MM.1S (cell line): ENCODE data around the gene MSH5.

Experiments
- DNase-seq: peaks from one replicate; pipeline ENCODE4 v3.0.0-alpha.2; 2015
- H2AFZ ChIP-seq: fragments of 300-600 bp; sonication (generic); 2 replicates; pipeline ENCODE4 v1.6.0; 2016; ENCODE audit warnings: antibody characterized with exemption, low read length
- H3F3A ChIP-seq: fragments of 300-600 bp; sonication (generic); 2 replicates; pipeline ENCODE4 v1.6.1; 2016; ENCODE audit warnings: mild to moderate bottlenecking, antibody characterized with exemption, low read length, moderate library complexity, mixed read lengths; ENCODE audit not compliant: insufficient read depth
- H3K27ac ChIP-seq: fragments of 300-600 bp; sonication (generic); 2 replicates; pipeline ENCODE4 v1.5.1; 2016; ENCODE audit warnings: mild to moderate bottlenecking, low read length
- H3K27me3 ChIP-seq: fragments of 300-600 bp; sonication (generic); replicated peaks from 2 replicates; pipeline ENCODE4 v1.6.0; 2016; ENCODE audit warnings: low read length; ENCODE audit not compliant: insufficient read depth
- H3K36me3 ChIP-seq: fragments of 300-600 bp; sonication (generic); replicated peaks from 2 replicates; pipeline ENCODE4 v1.6.1; 2016; ENCODE audit warnings: mild to moderate bottlenecking, low read length, mixed read lengths; ENCODE audit not compliant: insufficient read depth
- H3K4me1 ChIP-seq: fragments of 300-600 bp; sonication (generic); 2 replicates; pipeline ENCODE4 v1.6.1; 2016; ENCODE audit warnings: low read length, mixed read lengths
- H3K4me2 ChIP-seq: fragments of 300-600 bp; sonication (generic); 2 replicates; pipeline ENCODE4 v1.6.0; 2016; ENCODE audit warnings: low read depth, low read length
- H3K4me3 ChIP-seq: fragments of 300-600 bp; sonication (generic); 2 replicates; pipeline ENCODE4 v1.5.1; 2016; ENCODE audit warnings: low read length, mixed read lengths
- H3K79me2 ChIP-seq: fragments of 300-600 bp; sonication (generic); 2 replicates; pipeline ENCODE4 v1.6.1; 2016; ENCODE audit warnings: mixed run types, low read length, mixed read lengths
- H3K9ac ChIP-seq: fragments of 300-600 bp; sonication (generic); 2 replicates; pipeline ENCODE4 v1.6.1; 2016; ENCODE audit warnings: low read length, mixed read lengths
- H3K9me2 ChIP-seq: fragments of 300-600 bp; sonication (generic); replicated peaks from 2 replicates; pipeline ENCODE4 v1.6.1; 2016; ENCODE audit warnings: mild to moderate bottlenecking, low read length, mixed read lengths; ENCODE audit not compliant: insufficient read depth
- H3K9me3 ChIP-seq: fragments of 300-600 bp; sonication (generic); replicated peaks from 2 replicates; pipeline ENCODE4 v1.6.1; 2016; ENCODE audit warnings: mild to moderate bottlenecking, low read length, mixed read lengths; ENCODE audit not compliant: insufficient read depth
- H4K20me1 ChIP-seq: fragments of 300-600 bp; sonication (generic); 2 replicates; pipeline ENCODE4 v1.6.1; 2016; ENCODE audit warnings: mild to moderate bottlenecking, low read length, moderate library complexity, mixed read lengths; ENCODE audit not compliant: insufficient read depth
- EZH2 ChIP-seq: fragments of 300-600 bp; sonication (generic); optimal IDR thresholded peaks from 2 replicates; pipeline ENCODE3; 2017; ENCODE audit warnings: low read depth, mild to moderate bottlenecking, antibody characterized with exemption, low read length, mixed read lengths
- EZH2phosphoT487 ChIP-seq: fragments of 300-600 bp; sonication (generic); IDR thresholded peaks from 2 replicates; pipeline ENCODE4 v1.6.1; 2018; ENCODE audit warnings: antibody characterized with exemption, low read length
- TF ChIP-seq, protein P1 (sequence below): fragments of 300-600 bp; sonication (generic); IDR thresholded peaks from 2 replicates; pipeline ENCODE4 v1.5.1; 2016; ENCODE audit warnings: antibody characterized with exemption, low read length, mixed read lengths

Gene MSH5

DNA sequence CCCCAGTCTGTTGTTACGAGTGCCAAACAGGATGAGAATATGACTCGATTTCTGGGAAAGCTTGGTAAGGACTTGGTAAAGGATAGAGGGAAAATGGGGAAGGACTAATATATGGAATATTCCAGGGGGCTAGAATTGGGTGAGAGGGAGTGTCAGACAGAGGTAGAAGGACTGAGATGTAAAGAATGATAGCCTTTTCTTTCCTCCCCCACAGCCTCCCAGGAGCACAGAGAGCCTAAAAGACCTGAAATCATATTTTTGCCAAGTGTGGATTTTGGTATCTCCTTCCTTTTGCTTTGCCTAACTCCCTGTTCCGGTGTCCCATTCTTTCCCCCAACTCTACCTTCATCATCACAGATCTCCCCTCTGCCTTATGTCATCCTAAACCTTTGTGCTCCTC is 3.1 kb downstream of the MSH5 start:
- Histone ChIP-seq H3K9me3 (no peaks in the 10 kb centered on the region), H4K20me1 (no peaks in the 10 kb centered on the region), H3K4me1 (peaks cover 12% of the 10 kb centered on the region), H3K27ac (no peak overlapping the region), H3K9ac (no peak overlapping the region), H3K79me2 (0 out of 2 replicates have a peak, but pooled peaks cover 5% of the 10 kb centered on the region), H3K27me3 (no peaks in the 10 kb centered on the region), H3K36me3 (no peaks in the 10 kb centered on the region), H3K4me3 (no peak overlapping the region), H2AFZ (no peak overlapping the region), H3F3A (peaks cover 13% of the 10 kb centered on the region), H3K9me2 (no peaks in the 10 kb centered on the region), H3K4me2 (no peak overlapping the region)
- TF ChIP-seq EZH2 (no peak), EZH2phosphoT487 (no peak)
- TF ChIP-seq, protein P1, sequence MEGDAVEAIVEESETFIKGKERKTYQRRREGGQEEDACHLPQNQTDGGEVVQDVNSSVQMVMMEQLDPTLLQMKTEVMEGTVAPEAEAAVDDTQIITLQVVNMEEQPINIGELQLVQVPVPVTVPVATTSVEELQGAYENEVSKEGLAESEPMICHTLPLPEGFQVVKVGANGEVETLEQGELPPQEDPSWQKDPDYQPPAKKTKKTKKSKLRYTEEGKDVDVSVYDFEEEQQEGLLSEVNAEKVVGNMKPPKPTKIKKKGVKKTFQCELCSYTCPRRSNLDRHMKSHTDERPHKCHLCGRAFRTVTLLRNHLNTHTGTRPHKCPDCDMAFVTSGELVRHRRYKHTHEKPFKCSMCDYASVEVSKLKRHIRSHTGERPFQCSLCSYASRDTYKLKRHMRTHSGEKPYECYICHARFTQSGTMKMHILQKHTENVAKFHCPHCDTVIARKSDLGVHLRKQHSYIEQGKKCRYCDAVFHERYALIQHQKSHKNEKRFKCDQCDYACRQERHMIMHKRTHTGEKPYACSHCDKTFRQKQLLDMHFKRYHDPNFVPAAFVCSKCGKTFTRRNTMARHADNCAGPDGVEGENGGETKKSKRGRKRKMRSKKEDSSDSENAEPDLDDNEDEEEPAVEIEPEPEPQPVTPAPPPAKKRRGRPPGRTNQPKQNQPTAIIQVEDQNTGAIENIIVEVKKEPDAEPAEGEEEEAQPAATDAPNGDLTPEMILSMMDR = no peak
- no peak for DNase-seq

DNA sequence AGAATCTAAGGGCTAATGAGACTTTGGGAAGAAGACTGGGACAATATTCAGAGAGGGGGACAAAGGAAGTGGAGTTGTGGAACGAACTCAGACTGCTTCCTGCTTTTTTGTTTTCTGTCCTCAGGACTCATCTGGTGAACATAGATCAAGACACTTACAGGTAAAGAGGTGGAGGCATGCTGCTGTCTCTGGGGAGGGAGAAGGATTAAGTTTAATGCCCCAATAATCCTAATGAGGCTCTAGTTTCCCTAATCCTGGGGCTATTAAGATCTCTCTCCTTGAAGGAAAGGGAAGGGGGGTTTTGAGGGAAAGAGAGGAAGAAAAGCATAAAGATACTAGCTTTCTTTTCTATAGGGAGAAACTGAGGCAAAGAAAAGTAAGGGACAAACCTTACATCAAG is 4.6 kb downstream of the MSH5 start:
- Histone ChIP-seq H3K9me2 (no peaks in the 10 kb centered on the region), H3K79me2 (0 out of 2 replicates have a peak, but pooled peaks cover 5% of the 10 kb centered on the region), H3K27me3 (no peaks in the 10 kb centered on the region), H3K4me3 (no peak overlapping the region), H3K27ac (no peak overlapping the region), H3K4me1 (no peaks in the 10 kb centered on the region), H3K9me3 (no peaks in the 10 kb centered on the region), H2AFZ (no peak overlapping the region), H3F3A (no peaks in the 10 kb centered on the region), H3K4me2 (no peak overlapping the region), H4K20me1 (no peaks in the 10 kb centered on the region), H3K36me3 (no peaks in the 10 kb centered on the region), H3K9ac (no peak overlapping the region)
- TF ChIP-seq, protein P1 = no peak
- no peak for DNase-seq

DNA sequence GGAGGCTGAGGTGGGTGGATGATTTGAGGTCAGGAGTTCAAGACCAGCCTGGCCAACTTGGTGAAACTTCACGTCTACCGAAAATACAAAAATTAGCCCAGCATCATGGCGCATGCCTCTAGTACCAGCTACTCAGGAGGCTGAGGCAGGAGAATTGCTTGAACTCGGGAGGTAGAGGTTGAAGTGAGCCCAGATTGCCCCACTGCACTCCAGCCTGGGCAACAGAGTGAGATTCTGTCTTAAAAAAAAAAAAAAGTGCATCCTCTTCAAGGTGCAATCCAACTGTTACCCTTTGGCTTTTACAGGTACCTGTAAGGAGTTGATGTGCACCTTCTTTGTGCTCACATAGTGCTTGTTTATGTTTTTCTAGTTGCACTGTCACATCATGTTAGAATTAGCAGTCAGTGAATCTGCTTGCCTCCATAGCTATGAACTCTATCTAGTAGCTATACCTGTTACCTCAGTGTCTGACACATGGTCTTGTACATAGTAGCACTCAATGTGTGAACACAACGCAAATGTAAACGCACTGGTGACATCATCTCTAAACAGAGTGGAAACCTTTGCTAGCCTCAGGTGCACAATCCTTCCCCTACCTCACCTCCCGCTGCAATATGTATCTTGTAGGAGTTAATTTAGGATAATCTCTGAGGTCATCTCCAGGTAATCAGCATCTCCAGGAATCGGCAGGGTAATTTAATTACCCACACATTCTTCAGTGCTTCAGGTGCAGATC is 9.7 kb downstream of the MSH5 start:
- TF ChIP-seq, protein P1 = no peak
- TF ChIP-seq EZH2 (no peak), EZH2phosphoT487 (no peak)
- Histone ChIP-seq H3K36me3 (no peaks in the 10 kb centered on the region), H3K9me3 (no peaks in the 10 kb centered on the region), H3K79me2 (no peaks in the 10 kb centered on the region), H3K27ac (no peak overlapping the region), H3K4me3 (no peak overlapping the region), H3K9ac (no peak overlapping the region), H3F3A (no peaks in the 10 kb centered on the region), H3K27me3 (no peaks in the 10 kb centered on the region), H2AFZ (no peak overlapping the region), H3K9me2 (no peaks in the 10 kb centered on the region), H3K4me1 (no peaks in the 10 kb centered on the region), H4K20me1 (no peaks in the 10 kb centered on the region), H3K4me2 (no peak overlapping the region)
- DNase-seq = no peak
